HEK293 (cell line): ENCODE data around the gene ZBTB37.
"Not testable (repeated sequence)": the region's sequence is repeated elsewhere in the genome, so short reads cannot be mapped to it uniquely, and the experiment has no call there.

ENCODE experiments used
- CTCF ChIP-seq: fragments of 450-650 bp; formaldehyde crosslinking; IDR thresholded peaks from 2 replicates; pipeline ENCODE4 v1.5.1; 2016; ENCODE audit warnings: missing biosample characterization, missing genetic modification characterization
- ZBTB49 ChIP-seq: fragments of 450-650 bp; formaldehyde crosslinking; IDR thresholded peaks from 2 replicates; pipeline ENCODE4 v1.5.1; 2016; ENCODE audit warnings: missing biosample characterization, missing genetic modification characterization, low read depth
- ZFHX2 ChIP-seq: fragments of 450-650 bp; formaldehyde crosslinking; conservative IDR thresholded peaks from 2 replicates; pipeline ENCODE4 v1.5.1; 2016; ENCODE audit warnings: missing biosample characterization, missing genetic modification characterization
- ZFP41 ChIP-seq: fragments of 450-650 bp; formaldehyde crosslinking; IDR thresholded peaks from 2 replicates; pipeline ENCODE4 v1.5.1; 2016; ENCODE audit warnings: missing biosample characterization, missing genetic modification characterization, borderline replicate concordance
- ZNF169 ChIP-seq: fragments of 450-650 bp; formaldehyde crosslinking; IDR thresholded peaks from 2 replicates; pipeline ENCODE4 v1.5.1; 2016; ENCODE audit warnings: missing biosample characterization, missing genetic modification characterization
- ZNF202 ChIP-seq: fragments of 450-650 bp; formaldehyde crosslinking; IDR thresholded peaks from 2 replicates; pipeline ENCODE4 v1.5.1; 2016; ENCODE audit warnings: missing biosample characterization, missing genetic modification characterization, borderline replicate concordance
- ZNF433 ChIP-seq: fragments of 450-650 bp; formaldehyde crosslinking; IDR thresholded peaks from 2 replicates; pipeline ENCODE4 v1.5.1; 2016; ENCODE audit warnings: missing biosample characterization, missing genetic modification characterization, low read depth
- ZNF449 ChIP-seq: fragments of 450-650 bp; formaldehyde crosslinking; IDR thresholded peaks from 2 replicates; pipeline ENCODE4 v1.5.1; 2017; ENCODE audit warnings: missing biosample characterization, mild to moderate bottlenecking, missing genetic modification characterization, moderate library complexity
- ZNF473 ChIP-seq: fragments of 450-650 bp; formaldehyde crosslinking; IDR thresholded peaks from 2 replicates; pipeline ENCODE4 v1.5.1; 2017; ENCODE audit warnings: missing biosample characterization, missing genetic modification characterization
- ZNF510 ChIP-seq: fragments of 450-650 bp; formaldehyde crosslinking; IDR thresholded peaks from 2 replicates; pipeline ENCODE4 v1.5.1; 2018; ENCODE audit warnings: mild to moderate bottlenecking, missing genetic modification characterization, missing biosample characterization; ENCODE audit not compliant: insufficient replicate concordance
- ZNF629 ChIP-seq: fragments of 450-650 bp; formaldehyde crosslinking; IDR thresholded peaks from 2 replicates; pipeline ENCODE4 v1.5.1; 2017; ENCODE audit warnings: missing biosample characterization, missing genetic modification characterization
- ZNF792 ChIP-seq: fragments of 450-650 bp; formaldehyde crosslinking; IDR thresholded peaks from 2 replicates; pipeline ENCODE4 v1.5.1; 2016; ENCODE audit warnings: missing biosample characterization, missing genetic modification characterization
- ZNF830 ChIP-seq: fragments of 450-650 bp; IDR thresholded peaks from 2 replicates; pipeline ENCODE4 v1.5.0; 2018; ENCODE audit warnings: missing biosample characterization, missing genetic modification characterization, low read depth, mild to moderate bottlenecking, moderate library complexity
- ZSCAN30 ChIP-seq: fragments of 450-650 bp; IDR thresholded peaks from 2 replicates; pipeline ENCODE4 v1.5.1; 2018; ENCODE audit warnings: missing biosample characterization, mild to moderate bottlenecking, missing genetic modification characterization, moderate library complexity

GRCh38 chr1:173930541-173930940, 62.4 kb downstream of the ZBTB37 start:
- not testable (repeated sequence) for TF ChIP-seq ZNF202 (tag by site-specific recombination); CTCF (tag by site-specific recombination); ZNF169 (tag by site-specific recombination); ZSCAN30 (tag by site-specific recombination); ZNF830 (tag by site-specific recombination); ZNF449; ZNF473 (tag by site-specific recombination); ZFP41 (tag by site-specific recombination); ZNF510 (tag by site-specific recombination); ZFHX2 (tag by site-specific recombination); ZNF433 (tag by site-specific recombination); ZNF792 (tag by site-specific recombination); ZBTB49 (tag by site-specific recombination); ZNF629
